Choroid plexus epithelial cell (primary cell): Measurements from ENCODE around the gene ELL2.

Experiments
- DNase-seq: peaks from one replicate; pipeline ENCODE4 v3.0.0-alpha.2; 2010; ENCODE audit warnings: low read depth
- H3K4me3 ChIP-seq: 2 replicates; pipeline ENCODE4 v1.5.1; 2011; ENCODE audit warnings: low read depth, mild to moderate bottlenecking, control low read depth, low read length, moderate library complexity
- CTCF ChIP-seq: conservative IDR thresholded peaks from 2 replicates; pipeline ENCODE4 v1.5.1; 2011; ENCODE audit warnings: low read depth, mild to moderate bottlenecking, control low read depth, inconsistent platforms, low read length, moderate library complexity

ELL2 gene

GRCh38 chr5:95989283-95990048 is 27.8 kb upstream of the ELL2 start:
- H3K4me3 ChIP-seq: no peak overlapping the region
- no peak for TF ChIP-seq CTCF
- DNase-seq: no peak

GRCh38 chr5:95988877-95989276 is 27.2 kb upstream of the ELL2 start:
- TF ChIP-seq CTCF: no peak
- no peak for DNase-seq
- H3K4me3 ChIP-seq: no peak overlapping the region

DNA sequence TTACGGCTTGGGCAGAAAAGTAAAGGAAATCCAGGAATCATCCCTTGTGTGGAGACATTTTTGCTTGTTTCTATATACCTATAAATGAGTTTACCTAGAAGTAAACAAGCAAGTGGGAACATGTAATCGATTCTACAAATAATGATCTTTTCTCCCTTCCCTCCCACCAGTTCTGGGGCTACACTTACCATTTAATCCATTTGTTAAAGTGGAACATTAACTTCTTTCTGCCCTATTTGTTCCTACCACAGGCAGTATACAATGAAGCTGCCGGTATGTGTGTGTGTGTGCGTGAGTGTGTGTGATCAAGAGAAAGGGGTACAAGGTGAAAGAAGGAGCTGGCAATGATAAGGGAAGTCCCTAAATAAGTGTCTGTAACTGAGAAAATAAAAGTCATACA is 26.4 kb upstream of the ELL2 start:
- DNase-seq: no peak
- no peak overlapping the region for H3K4me3 ChIP-seq
- no peak for TF ChIP-seq CTCF

DNA sequence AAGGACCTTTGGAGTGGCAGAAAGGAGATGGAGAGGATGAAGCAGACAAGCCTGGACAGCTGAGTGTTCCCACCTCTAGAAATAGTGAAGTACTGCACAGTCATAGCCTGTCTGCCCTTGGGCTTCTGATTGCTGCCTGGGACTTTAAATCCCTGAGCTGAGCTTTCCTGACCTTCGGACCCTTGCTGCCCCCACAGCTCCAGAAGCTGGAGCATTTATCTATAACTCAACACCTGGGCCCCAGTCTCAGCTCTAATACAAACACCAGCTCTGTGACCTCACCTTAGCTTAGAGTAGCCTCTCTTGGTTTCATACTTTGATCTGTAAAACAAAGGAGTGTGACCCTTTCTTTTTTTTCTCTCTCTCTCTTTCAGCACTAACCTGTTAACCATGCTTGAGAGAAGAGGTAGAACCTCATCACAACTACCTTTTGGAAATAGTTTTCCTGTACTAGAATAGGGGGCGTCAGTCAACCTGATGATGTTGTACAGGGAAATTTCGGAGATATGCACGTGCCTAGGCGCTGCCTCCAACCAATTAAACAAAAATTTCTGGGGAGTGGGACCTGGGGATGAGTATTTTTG is 25.4 kb upstream of the ELL2 start:
- no peak for TF ChIP-seq CTCF
- no peak for DNase-seq
- H3K4me3 ChIP-seq: no peak overlapping the region

DNA sequence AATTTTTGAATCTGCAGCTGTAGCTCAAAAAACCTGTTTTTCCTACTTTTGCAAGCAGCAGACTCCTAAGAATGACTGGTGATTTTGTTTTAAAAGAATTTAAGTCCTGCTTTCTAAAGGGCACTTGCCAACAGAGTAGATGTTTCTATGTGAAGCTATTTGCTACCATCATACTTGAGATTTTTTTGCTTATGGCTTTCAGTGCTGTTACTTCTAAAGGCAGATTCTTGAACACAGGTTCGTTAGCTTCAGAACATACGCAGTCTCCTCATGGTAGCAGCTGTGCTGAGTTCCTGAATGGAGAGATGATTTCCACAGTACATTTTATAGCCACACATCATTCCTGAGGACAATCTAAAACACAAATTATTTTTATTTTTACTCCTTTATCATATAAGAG is 24.4 kb upstream of the ELL2 start:
- peak; percentile 24 for DNase-seq
- no peak overlapping the region for H3K4me3 ChIP-seq
- TF ChIP-seq CTCF: no peak

DNA sequence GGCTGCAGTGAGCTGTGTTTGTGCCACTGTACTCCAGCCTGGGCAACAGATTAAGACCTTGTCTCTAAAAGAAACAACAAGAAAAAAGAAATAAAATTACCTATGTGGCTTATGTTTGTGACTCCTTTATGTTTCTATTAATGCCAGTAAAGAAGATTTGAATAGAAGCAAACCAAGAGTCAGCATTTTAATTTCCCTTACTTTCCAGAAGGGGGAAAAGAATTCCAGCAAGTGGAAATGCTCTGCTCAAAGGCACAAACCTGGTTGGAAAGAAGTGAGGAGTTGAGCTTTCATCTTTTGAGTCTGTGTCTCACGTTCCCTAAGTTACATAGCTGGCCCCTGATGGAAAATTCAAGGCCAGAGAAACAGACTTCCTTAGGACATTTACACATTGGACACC is 23.6 kb upstream of the ELL2 start:
- TF ChIP-seq CTCF: no peak
- no peak for DNase-seq
- H3K4me3 ChIP-seq: no peak overlapping the region
